HG03571 (cell line): ENCODE results near the gene HTRA1.

Experiments
- ATAC-seq: cut with Tn5 transposase; IDR thresholded peaks from one replicate; pipeline ENCODE4 v1.9.1; 2021; ENCODE audit not compliant: unreplicated experiment

The HTRA1 gene

GRCh38 chr10:122493761-122494160 is 32.4 kb downstream of the HTRA1 start:
- ATAC-seq: no peak

DNA sequence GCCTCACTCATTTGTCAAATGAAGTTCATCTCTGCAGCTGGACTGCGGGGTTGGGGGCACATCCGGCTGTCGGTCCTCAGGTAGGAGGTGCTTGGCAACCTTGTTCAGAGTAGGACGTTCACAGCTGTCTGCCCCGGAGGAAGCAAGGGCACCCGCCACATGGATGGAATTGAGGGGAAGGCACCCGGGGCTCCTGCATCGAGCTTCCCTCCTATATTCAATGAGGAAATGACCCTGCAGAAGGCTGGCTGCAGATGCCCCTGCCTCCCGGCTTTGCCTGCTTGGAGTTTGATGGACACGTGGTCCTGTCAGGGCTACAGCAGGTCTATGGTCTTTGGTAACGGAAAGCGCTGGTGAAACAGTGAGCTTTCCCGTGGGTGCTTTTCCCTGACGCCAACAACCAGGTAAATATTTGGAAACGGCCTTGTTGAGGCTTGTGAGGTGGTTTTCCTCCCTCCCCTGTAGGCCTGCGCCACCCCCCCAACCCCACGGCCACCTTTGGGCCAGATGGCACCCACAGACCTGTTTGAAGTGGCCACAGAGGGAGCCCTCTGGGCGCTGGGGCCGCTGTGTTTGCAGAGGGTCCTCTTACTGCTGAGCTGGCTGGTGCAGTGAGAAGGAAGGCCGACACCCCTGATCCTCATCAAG is 32.9 kb downstream of the HTRA1 start:
- ATAC-seq: no peak

- ATAC-seq: no peak
Measured at GRCh38 chr10:122494833-122495232, 33.5 kb downstream of the HTRA1 start.

GRCh38 chr10:122495406-122496340 is 34.3 kb downstream of the HTRA1 start:
- ATAC-seq: no peak

DNA sequence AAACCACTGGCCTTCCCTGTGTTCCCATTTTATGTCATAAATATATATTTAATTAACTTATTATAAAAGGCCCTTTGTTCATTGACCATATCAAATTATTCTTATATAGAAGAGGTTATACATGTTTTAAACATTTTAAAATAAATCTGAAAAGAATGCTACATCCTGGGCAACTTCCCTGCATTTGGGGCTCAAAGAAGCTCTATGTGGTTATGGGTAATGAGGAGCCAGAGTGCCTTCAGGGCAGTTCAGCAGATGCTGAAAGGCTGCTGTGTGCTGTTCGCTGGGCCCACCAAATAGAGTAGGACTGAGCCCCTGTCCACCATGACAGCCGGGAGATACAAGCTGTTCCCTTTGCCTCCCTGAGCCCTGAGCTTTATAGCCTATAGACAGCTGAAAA is 35.9 kb downstream of the HTRA1 start:
- ATAC-seq: no peak

GRCh38 chr10:122498521-122498920 is 37.2 kb downstream of the HTRA1 start:
- ATAC-seq: no peak

- ATAC-seq: no peak
Measured at GRCh38 chr10:122499012-122499411, 37.7 kb downstream of the HTRA1 start.

DNA sequence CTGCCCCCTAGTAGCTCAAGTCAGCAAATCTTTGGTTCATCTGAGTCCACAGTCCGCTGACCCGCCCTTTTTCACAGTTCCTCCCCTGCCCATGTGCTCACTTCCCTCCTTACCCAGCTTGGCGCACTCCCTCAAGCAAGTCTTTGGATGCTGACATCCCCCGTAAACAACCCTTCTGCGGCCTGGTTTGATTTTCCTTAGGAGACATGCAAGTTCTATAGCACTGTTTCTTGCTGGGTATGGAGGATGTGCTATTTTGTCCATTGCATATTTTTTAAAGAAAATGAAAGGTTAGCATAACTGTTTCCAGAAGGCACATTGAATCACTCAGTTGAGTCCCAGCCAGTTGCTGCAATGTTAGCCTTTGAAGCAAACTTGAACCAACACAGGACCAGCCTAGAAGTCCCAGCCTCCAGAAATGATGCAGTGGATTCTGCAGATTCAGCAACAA is 38.2 kb downstream of the HTRA1 start:
- ATAC-seq: no peak

- ATAC-seq: no peak
Measured at GRCh38 chr10:122500194-122500593, 38.8 kb downstream of the HTRA1 start.

DNA sequence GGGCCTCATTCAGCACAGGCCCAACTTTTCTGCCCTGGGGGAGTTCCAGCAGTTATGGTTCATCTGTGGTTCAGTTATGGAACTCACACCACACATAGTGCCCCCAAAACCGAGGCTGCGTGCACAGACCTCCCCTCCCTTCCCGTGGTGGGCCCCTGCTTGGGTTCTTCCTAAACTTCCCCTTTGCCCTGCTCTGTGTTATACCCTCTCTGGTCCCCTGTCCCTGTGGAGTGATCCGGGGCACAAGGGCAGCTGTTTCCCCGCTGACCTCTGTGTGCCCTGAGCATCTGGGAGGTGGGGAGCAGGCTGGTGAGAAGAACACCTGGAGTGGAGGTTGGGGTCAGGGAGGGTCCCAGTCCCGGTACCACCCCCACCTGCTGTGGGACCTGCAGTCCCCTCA is 39.4 kb downstream of the HTRA1 start:
- no peak for ATAC-seq

- no peak for ATAC-seq
Measured at GRCh38 chr10:122503012-122503411, 41.7 kb downstream of the HTRA1 start.

DNA sequence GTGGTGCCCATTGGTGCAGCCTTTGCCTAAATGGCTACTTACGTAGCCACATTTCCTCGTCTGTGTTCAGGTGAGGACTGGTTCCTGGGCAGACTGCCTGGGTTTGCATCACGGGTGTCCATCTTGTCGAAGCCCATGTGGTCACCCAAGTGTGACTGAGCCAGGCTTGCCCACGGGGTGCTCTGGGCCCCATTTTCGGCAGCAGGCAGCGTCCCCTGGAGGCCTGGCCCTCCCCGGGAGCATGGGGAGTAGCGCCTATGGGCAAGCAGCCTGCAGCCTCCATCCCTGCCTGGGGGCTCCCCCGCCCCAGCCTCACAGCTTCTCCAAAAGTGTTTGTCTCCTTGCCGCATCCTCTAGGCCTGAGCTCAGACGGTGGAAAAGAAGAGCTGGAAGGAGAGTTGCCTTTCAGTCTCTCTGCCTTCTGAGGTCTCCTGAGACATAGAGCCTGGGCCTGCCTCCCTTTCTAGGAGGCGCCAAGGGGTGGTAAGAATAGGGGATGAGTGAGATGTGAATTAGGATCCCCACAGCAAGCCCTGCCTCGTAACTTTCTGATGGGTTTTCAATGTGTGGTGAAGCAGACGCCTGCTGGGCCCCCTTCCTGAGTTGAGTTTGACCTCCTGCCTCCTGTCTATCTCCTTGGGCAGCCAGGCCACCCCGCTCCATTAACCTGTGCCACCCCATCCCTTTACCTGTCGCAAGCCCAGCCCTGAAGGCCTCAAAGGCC is 42.7 kb downstream of the HTRA1 start:
- ATAC-seq: no peak

- ATAC-seq: no peak
Measured at GRCh38 chr10:122504610-122504950, 43.2 kb downstream of the HTRA1 start.

- ATAC-seq: no peak
Measured at GRCh38 chr10:122505011-122505410, 43.7 kb downstream of the HTRA1 start.

- no peak for ATAC-seq
Measured at GRCh38 chr10:122505885-122506645, 44.7 kb downstream of the HTRA1 start.

DNA sequence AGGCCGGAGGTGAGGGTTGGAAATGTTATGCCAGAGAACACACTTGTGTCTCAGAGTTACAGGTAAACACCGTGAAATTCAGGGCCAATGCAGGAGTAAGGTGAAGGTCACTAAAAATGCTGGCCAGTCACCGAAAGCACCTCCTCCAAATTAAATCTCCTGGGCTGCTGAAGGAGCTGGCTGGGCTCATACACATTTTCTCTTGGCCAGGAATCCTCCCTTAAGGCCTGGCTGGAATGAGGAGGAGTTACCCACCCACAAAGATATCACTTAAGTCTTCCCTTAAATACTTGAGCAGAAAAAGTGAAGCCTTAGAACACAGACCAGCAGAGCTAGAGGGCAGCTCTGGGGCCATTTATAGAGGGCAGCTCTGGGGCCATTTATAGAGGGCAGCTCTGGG is 46.3 kb downstream of the HTRA1 start:
- ATAC-seq: no peak

DNA sequence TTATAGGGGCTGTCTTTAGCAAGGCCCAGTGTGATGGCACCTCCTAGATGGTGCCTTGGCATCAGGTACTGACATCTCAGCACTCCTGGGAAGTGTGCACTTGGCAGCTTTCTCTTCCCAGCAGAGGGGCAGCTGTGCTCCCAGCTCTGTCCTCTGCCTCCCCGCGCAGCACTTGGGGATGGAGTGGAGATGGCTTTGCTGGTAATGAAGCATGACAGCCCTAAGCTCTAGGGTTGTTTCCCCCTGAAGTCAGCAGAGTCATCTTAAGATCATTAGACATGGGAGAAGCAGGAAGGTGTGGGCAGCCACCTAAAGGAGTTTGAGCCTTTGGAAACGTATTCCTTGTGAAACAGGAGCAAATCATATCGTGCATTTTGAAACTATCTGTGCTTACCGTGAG is 46.7 kb downstream of the HTRA1 start:
- no peak for ATAC-seq

DNA sequence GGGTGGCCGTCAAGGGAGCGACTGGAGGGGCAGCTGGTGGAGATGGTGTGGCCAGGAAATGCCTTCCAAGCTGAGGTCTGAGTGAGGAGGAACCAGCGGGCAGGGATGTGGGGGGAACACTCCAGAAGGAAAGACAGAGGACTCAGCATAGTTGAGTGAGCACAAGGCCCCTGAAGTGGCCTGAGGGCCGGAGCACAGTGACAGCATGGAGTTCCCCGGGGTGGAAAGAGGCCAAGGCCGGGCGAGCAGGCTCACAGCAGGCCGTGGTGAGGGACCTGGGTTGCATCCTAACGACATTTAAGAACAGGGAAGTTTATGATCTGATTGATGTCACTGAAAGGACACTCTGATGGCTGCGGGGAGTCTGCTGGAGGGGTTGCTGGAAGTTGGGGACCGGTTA is 48.0 kb downstream of the HTRA1 start:
- ATAC-seq: no peak

DNA sequence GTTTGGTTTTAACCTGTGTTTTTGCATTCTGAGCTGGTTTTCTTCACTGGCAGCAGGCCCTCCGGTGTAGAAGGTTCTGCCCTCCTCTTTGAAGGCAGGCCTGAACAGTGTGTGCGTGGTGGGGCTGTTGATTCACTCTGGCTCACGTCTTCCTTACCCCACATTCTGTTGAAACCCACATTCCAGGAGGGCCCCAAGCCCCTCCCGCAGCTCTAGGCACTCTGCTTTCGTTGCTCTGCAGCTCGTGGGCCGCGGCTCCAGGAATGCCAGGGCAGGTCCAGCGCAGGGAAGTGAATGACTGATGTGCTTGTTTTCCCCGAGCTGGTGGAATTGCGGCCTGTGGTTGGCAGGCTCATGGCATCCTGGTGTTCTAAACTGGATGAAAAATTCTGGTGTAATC is 49.0 kb downstream of the HTRA1 start:
- no peak for ATAC-seq

- ATAC-seq: no peak
Measured at GRCh38 chr10:122510736-122511135, 49.4 kb downstream of the HTRA1 start.

GRCh38 chr10:122513053-122513452 is 51.7 kb downstream of the HTRA1 start:
- ATAC-seq: no peak
